Upper lobe of left lung (tissue), 6 donors: ENCODE results near the gene PRKRA. TPM values are rescaled to one million over a fixed set of nuclear protein-coding genes. Genes with fewer than 3 reads are reported as not detected.
"Not testable (repeated sequence)": the region's sequence is repeated elsewhere in the genome, so short reads cannot be mapped to it uniquely, and the experiment has no call there.

Experiments used
- ATAC-seq, 2 donors: fragments of 200-7000 bp; cut with Tn5 transposase; one replicate each; pipeline ENCODE4 v1.9.1; 2022; ENCODE audit warnings: mild to moderate bottlenecking in 2 of 2, moderate library complexity in 2 of 2; ENCODE audit not compliant: low FRiP score in 2 of 2
- DNase-seq, 2 donors: peaks; one replicate each; pipeline ENCODE4 v3.0.0-alpha.2; 2019 to 2020
- H3K27ac ChIP-seq, 4 donors: fragments of 200-600 bp; sonication (generic); one replicate each; pipeline ENCODE4 v1.5.1; 2016 to 2019
- H3K27me3 ChIP-seq, 4 donors: fragments of 200-600 bp; sonication (generic); one replicate each; pipeline ENCODE4 v1.5.1; 2017 to 2019
- H3K36me3 ChIP-seq, 4 donors: fragments of 200-600 bp; sonication (generic); one replicate each; pipeline ENCODE4 v1.5.1; 2016 to 2019
- H3K4me1 ChIP-seq, 4 donors: fragments of 200-600 bp; sonication (generic); one replicate each; pipeline ENCODE4 v1.5.1; 2018 to 2019
- H3K4me3 ChIP-seq, 4 donors: fragments of 200-600 bp; sonication (generic); one replicate each; pipeline ENCODE4 v1.5.1; 2017 to 2019; ENCODE audit warnings: mild to moderate bottlenecking in 2 of 4, moderate library complexity in 1 of 4
- H3K9me3 ChIP-seq, 4 donors: fragments of 200-600 bp; sonication (generic); one replicate each; pipeline ENCODE4 v1.5.1; 2018 to 2019
- CTCF ChIP-seq, 6 experiments: fragments of 450-650 bp in 4 of 6; fragments of 200-600 bp in 2 of 6; sonication (generic) in 2 of 6; IDR thresholded peaks; one replicate each; pipeline ENCODE4 v1.5.1; 2016 to 2019; ENCODE audit warnings: antibody characterized with exemption in 6 of 6
- EP300 ChIP-seq, 4 donors: sonication (generic); formaldehyde crosslinking; IDR thresholded peaks; one replicate each; pipeline ENCODE4 v1.5.1; 2017; ENCODE audit warnings: antibody characterized with exemption in 4 of 4, control low read depth in 2 of 4
- POLR2A ChIP-seq, 4 donors: fragments of 450-650 bp; IDR thresholded peaks; one replicate each; pipeline ENCODE4 v1.5.1; 2016 to 2017; ENCODE audit warnings: antibody characterized with exemption in 4 of 4, mild to moderate bottlenecking in 2 of 4
- POLR2AphosphoS5 ChIP-seq, 2 donors: sonication (generic); formaldehyde crosslinking; IDR thresholded peaks; one replicate each; pipeline ENCODE4 v1.5.1; 2017; ENCODE audit warnings: antibody characterized with exemption in 2 of 2
- WGBS, 2 donors: methylation state at CpG; one replicate each; pipeline ENCODE4 v1.1.5; 2017 to 2018; 5-methylcytosine and 5-hydroxymethylcytosine counted together
- total RNA-seq, 6 donors: library from RNA; depleted of rRNA in 4 of 6; stranded (reverse); fragments of >200 nt in 4 of 6; gene quantifications; one replicate each; pipeline versions ENCODE4 v1.1.0 to v1.2.1, GENCODE V29; 2016 to 2021
- donor health status: DM: no; HTN: no; CAD: no; lungs with moderate emphysema.
- donor health status: DM: no; HTN: yes; CAD: no; lungs with severe emphysema.

PRKRA gene
- total RNA-seq, 6 donors from 2014 or later: 31.4 to 64.0 (median 40.9) TPM

- Histone ChIP-seq H3K27ac (no peak overlapping the region), H3K4me1 (peaks cover 4 to 14% (median 9%) of the 10 kb centered on the region in 4 donors), H3K36me3 (no peaks in the 10 kb centered on the region), H3K27me3 (no peaks in the 10 kb centered on the region), H3K9me3 (no peaks in the 10 kb centered on the region), H3K4me3 (no peak overlapping the region)
- ATAC-seq (no peak), DNase-seq (no peak)
- WGBS, 2 donors: 97 to 99% methylated on average over 5 of the region's 5 CpGs
- TF ChIP-seq CTCF (IDR thresholded peaks at IDR 0.05) (no peak), POLR2AphosphoS5 (IDR thresholded peaks at IDR 0.05) (no peak), POLR2A (IDR thresholded peaks at IDR 0.05) (no peak), EP300 (IDR thresholded peaks at IDR 0.05) (no peak)
Observed at GRCh38 chr2:178474560-178474959, 23.6 kb upstream of the PRKRA start.

- no peak overlapping the region for H3K4me3 ChIP-seq
- DNase-seq (no peak), ATAC-seq (no peak)
- H3K4me1 ChIP-seq: peaks cover 0 to 9% (median 5%) of the 10 kb centered on the region in 4 donors
- H3K27me3 ChIP-seq: no peaks in the 10 kb centered on the region
- peaks cover 0 to 2% (median 0%) of the 10 kb centered on the region in 4 donors for H3K36me3 ChIP-seq
- TF ChIP-seq POLR2AphosphoS5 (IDR thresholded peaks at IDR 0.05): no peak
- no peak for TF ChIP-seq POLR2A (IDR thresholded peaks at IDR 0.05)
- TF ChIP-seq CTCF (IDR thresholded peaks at IDR 0.05): no peak
- TF ChIP-seq EP300 (IDR thresholded peaks at IDR 0.05): no peak
- H3K9me3 ChIP-seq: no peaks in the 10 kb centered on the region
- 61 to 66% methylated on average over 4 of the region's 4 CpGs for WGBS, 2 donors
- no peak overlapping the region for H3K27ac ChIP-seq
Observed at GRCh38 chr2:178473931-178474330, 23.0 kb upstream of the PRKRA start.

GRCh38 chr2:178473373-178473772 is 22.4 kb upstream of the PRKRA start:
- ATAC-seq: no peak
- H3K27ac ChIP-seq: no peak overlapping the region

GRCh38 chr2:178471313-178471712 is 20.3 kb upstream of the PRKRA start:
- not testable (repeated sequence) for H3K4me3 ChIP-seq, H3K9me3 ChIP-seq, H3K27ac ChIP-seq, H3K4me1 ChIP-seq, H3K36me3 ChIP-seq, ATAC-seq, H3K27me3 ChIP-seq, DNase-seq
- WGBS, 2 donors: 98 to 99% methylated on average over 5 of the region's 5 CpGs

More at GRCh38 chr2:178473373-178473772, 22.4 kb upstream of the PRKRA start:
- 92 to 94% methylated on average over 2 of the region's 2 CpGs for WGBS, 2 donors
- Histone ChIP-seq H3K4me1 (peaks cover 0 to 9% (median 5%) of the 10 kb centered on the region in 4 donors), H3K9me3 (no peaks in the 10 kb centered on the region), H3K4me3 (no peak overlapping the region), H3K27me3 (no peaks in the 10 kb centered on the region), H3K36me3 (peaks cover 0 to 3% (median under 1%) of the 10 kb centered on the region in 4 donors)
- TF ChIP-seq POLR2A (IDR thresholded peaks at IDR 0.05) (no peak), CTCF (IDR thresholded peaks at IDR 0.05) (no peak), POLR2AphosphoS5 (IDR thresholded peaks at IDR 0.05) (no peak)
- DNase-seq: no peak

GRCh38 chr2:178469219-178469849 is 18.4 kb upstream of the PRKRA start:
- no peak for TF ChIP-seq EP300 (IDR thresholded peaks at IDR 0.05)
- no peak for TF ChIP-seq POLR2AphosphoS5 (IDR thresholded peaks at IDR 0.05)
- TF ChIP-seq CTCF (IDR thresholded peaks at IDR 0.05): no peak
- no peak for TF ChIP-seq POLR2A (IDR thresholded peaks at IDR 0.05)
- 88 to 93% methylated on average over 7 of the region's 7 CpGs for WGBS, 2 donors

More at GRCh38 chr2:178469219-178469849, 18.4 kb upstream of the PRKRA start:
- Histone ChIP-seq H3K4me3 (no peak overlapping the region), H3K27me3 (no peaks in the 10 kb centered on the region), H3K9me3 (no peaks in the 10 kb centered on the region), H3K4me1 (no peaks in the 10 kb centered on the region), H3K27ac (no peak overlapping the region), H3K36me3 (peaks cover 0 to 6% (median 1%) of the 10 kb centered on the region in 4 donors)
- ATAC-seq: no peak
- DNase-seq: no peak
